Erythroblast (primary cell): Measurements from ENCODE around the gene ASCC1.

Source experiments
- GATA1 ChIP-seq: IDR thresholded peaks from 2 replicates; pipeline ENCODE4 v1.6.1; 2011; ENCODE audit warnings: low read depth, mild to moderate bottlenecking, control low read depth, low read length, moderate library complexity
- POLR2A ChIP-seq: IDR thresholded peaks from 2 replicates; pipeline ENCODE4 v1.6.1; 2011; ENCODE audit warnings: mild to moderate bottlenecking, low read length

GRCh38 chr10:72221278-72221677 lies 5.2 kb upstream of the ASCC1 start:
- no peak for TF ChIP-seq POLR2A
- no peak for TF ChIP-seq GATA1
